K562 (cell line): ENCODE measurements around the gene GMPR. TPM values are rescaled to one million over a fixed set of nuclear protein-coding genes. Genes with fewer than 3 reads are reported as not detected.

Source experiments
- CEBPG ChIP-seq, 3 experiments: fragments of 200-800 bp in 1 of 3; sonication (Bioruptor generic) in 1 of 3; sonication (generic) in 1 of 3; formaldehyde crosslinking in 1 of 3; IDR thresholded peaks in 2 of 3; conservative IDR thresholded peaks in 1 of 3; 2 replicates each; pipeline versions ENCODE4 v1.6.1 to v1.8.0; 2016 to 2022; ENCODE audit warnings: missing compliant biosample characterization in 2 of 3, missing genetic modification characterization in 2 of 3, mild to moderate bottlenecking in 1 of 3, missing genetic modification reagents in 1 of 3
- GATAD2A ChIP-seq: fragments of 450-650 bp; IDR thresholded peaks from 2 replicates; pipeline ENCODE4 v1.6.1; 2017
- LEF1 ChIP-seq: fragments of 450-650 bp; IDR thresholded peaks from 2 replicates; pipeline ENCODE4 v1.6.1; 2016; ENCODE audit warnings: mild to moderate bottlenecking
- MECOM ChIP-seq: fragments of 250-450 bp; sonication (Bioruptor Pico); IDR thresholded peaks from 2 replicates; pipeline ENCODE4 v1.8.0; 2022; ENCODE audit warnings: inconsistent platforms
- RB1 ChIP-seq: fragments of 450-650 bp; IDR thresholded peaks from 2 replicates; pipeline ENCODE4 v1.6.1; 2017; ENCODE audit warnings: low read depth, mild to moderate bottlenecking
- RFX5 ChIP-seq: IDR thresholded peaks from 2 replicates; pipeline ENCODE4 v1.6.1; 2011; ENCODE audit warnings: low read depth, mild to moderate bottlenecking, improper control_type of control experiment, low read length
- SIRT6 ChIP-seq: IDR thresholded peaks from one replicate; pipeline ENCODE4 v1.6.1; 2012; ENCODE audit warnings: low read depth, mild to moderate bottlenecking, control low read depth, inconsistent platforms, low read length, moderate library complexity
- SUPT5H ChIP-seq: fragments of 450-650 bp; IDR thresholded peaks from 2 replicates; pipeline ENCODE4 v1.6.1; 2016
- TFAM ChIP-seq: fragments of 250-450 bp; sonication (Bioruptor Pico); conservative IDR thresholded peaks from 2 replicates; pipeline ENCODE4 v1.5.0; 2021; ENCODE audit warnings: mild to moderate bottlenecking, moderate library complexity
- ZNF3 ChIP-seq: fragments of 250-450 bp; sonication (Bioruptor Pico); IDR thresholded peaks from 2 replicates; pipeline ENCODE4 v1.5.0; 2021; ENCODE audit warnings: mild to moderate bottlenecking, moderate library complexity
- polyA plus RNA-seq, 8 experiments: library from polyadenylated mRNA; depleted of rRNA in 4 of 8; stranded (reverse) in 5 of 8; unstranded in 3 of 8; fragments of >200 nt; fragmentation: Nextera tagmentation in 2 of 8; fragmentation: Illumina TruSeq in 1 of 8; extraction: Ambion mirVana in 2 of 8; extraction: Trizol in 1 of 8; gene quantifications; 2 replicates each; pipeline versions ENCODE4 v1.2.1 to v1.2.3, GENCODE V29; 2011 to 2014; ENCODE audit warnings: inconsistent platforms in 1 of 8, missing spikeins in 1 of 8
- total RNA-seq, 7 experiments: library from RNA; depleted of rRNA in 6 of 7; stranded (reverse); fragments of >200 nt in 6 of 7; fragmentation: Illumina TruSeq in 2 of 7; extraction: Trizol in 2 of 7; gene quantifications; 2 replicates each; pipeline versions ENCODE4 v1.2.1 to v1.2.3, GENCODE V29; 2011 to 2021; ENCODE audit warnings: low replicate concordance in 1 of 7
- TF ChIP-seq, protein P1 (sequence below): sonication (generic); formaldehyde crosslinking; IDR thresholded peaks from 2 replicates; pipeline ENCODE4 v1.8.0; 2022; ENCODE audit warnings: mild to moderate bottlenecking, missing genetic modification reagents
- TF ChIP-seq, protein P2 (sequence below): fragments of 250-450 bp; sonication (Bioruptor Pico); IDR thresholded peaks from 2 replicates; pipeline ENCODE4 v1.4.0; 2020; ENCODE audit warnings: mild to moderate bottlenecking, moderate library complexity
- TF ChIP-seq, protein P3 (sequence below): fragments of 450-650 bp; IDR thresholded peaks from 2 replicates; pipeline ENCODE4 v1.6.1; 2016; ENCODE audit warnings: missing biosample characterization, missing genetic modification characterization
- TF ChIP-seq, protein P4 (sequence below): fragments of 450-650 bp; IDR thresholded peaks from 2 replicates; pipeline ENCODE4 v1.6.1; 2017; ENCODE audit warnings: antibody characterized with exemption, mild to moderate bottlenecking
- TF ChIP-seq, protein P5 (sequence below): sonication (generic); formaldehyde crosslinking; IDR thresholded peaks from 2 replicates; pipeline ENCODE4 v1.8.0; 2022; ENCODE audit warnings: mild to moderate bottlenecking, low read depth, missing genetic modification reagents

Gene GMPR
- total and polyA plus RNA-seq, 9 of the 15 experiments (the other 6 are each of a cell fraction or from before 2014, with no cell fraction given), result 34.6 to 83.7 (median 49.8) TPM

DNA sequence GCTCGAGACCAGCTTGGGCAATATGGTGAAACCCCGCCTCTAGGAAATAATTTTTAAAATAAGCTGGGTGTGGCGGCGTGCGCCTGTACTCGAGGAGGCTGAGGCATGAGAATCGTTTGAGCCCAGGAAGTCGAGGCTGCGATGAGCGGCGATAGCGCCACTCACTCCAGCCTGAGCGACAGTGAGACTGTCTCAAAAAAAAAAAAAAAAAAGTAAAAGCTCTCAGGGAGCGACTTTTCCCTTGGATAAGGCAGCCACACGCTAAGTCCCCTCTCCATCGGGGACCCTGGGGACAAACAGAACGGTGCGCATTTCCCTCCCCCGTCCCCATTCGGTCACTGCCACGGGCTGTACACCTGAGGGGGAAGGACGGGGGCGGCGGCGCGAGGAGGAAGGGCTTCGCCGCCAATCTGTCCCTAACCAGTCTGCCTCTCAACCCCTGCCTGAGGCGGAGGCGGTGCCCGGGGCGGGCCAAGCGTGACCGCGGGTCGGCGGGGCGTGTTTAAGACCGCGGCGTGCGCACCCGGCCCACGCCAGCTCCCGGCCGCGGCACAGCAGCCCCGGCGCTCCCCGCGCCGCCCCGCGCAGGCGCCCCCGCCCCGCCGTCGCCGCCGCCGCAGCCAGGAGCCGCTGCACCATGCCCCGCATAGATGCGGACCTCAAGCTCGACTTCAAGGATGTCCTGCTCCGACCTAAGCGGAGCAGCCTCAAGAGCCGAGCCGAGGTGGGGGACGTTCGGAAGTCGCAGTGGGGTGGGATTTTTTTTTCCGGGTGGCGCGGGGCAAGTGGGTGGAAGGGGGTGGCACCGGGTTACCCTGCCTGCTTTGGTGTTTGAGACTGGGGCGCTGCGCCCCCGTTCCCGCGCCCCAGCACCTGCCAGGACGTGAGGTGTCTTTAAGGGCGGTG lies at the start of gene GMPR (continued):
- TF ChIP-seq TFAM (CRISPR knock-in tag) (no peak), SIRT6 (no peak), GATAD2A (peak; percentile 92), RFX5 (no peak), LEF1 (no peak), ZNF3 (CRISPR knock-in tag) (no peak), RB1 (peak; percentile 75; the same call in 1 of the 2 replicates), MECOM (CRISPR knock-in tag) (no peak), CEBPG (CRISPR knock-in tag; IDR thresholded peaks at IDR 0.05) (no peak), CEBPG (tag; conservative IDR thresholded peaks at IDR 0.05 in 1 of 2, IDR thresholded peaks at IDR 0.05 in 1 of 2) (0 out of 4 replicates have a peak, but pooled peaks of 1 of the 2 experiments have one; percentile 6), SUPT5H (peak; percentile 70)
- TF ChIP-seq, protein P1, sequence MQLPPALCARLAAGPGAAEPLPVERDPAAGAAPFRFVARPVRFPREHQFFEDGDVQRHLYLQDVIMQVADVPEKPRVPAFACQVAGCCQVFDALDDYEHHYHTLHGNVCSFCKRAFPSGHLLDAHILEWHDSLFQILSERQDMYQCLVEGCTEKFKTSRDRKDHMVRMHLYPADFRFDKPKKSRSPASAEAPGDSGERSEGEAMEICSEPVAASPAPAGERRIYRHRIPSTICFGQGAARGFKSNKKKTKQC (CRISPR knock-in tag), result no peak
- TF ChIP-seq, protein P2, sequence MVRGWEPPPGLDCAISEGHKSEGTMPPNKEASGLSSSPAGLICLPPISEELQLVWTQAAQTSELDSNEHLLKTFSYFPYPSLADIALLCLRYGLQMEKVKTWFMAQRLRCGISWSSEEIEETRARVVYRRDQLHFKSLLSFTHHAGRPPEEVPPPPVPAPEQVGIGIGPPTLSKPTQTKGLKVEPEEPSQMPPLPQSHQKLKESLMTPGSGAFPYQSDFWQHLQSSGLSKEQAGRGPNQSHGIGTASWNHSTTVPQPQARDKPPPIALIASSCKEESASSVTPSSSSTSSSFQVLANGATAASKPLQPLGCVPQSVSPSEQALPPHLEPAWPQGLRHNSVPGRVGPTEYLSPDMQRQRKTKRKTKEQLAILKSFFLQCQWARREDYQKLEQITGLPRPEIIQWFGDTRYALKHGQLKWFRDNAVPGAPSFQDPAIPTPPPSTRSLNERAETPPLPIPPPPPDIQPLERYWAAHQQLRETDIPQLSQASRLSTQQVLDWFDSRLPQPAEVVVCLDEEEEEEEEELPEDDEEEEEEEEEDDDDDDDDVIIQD (CRISPR knock-in tag), result no peak
- TF ChIP-seq, protein P3, sequence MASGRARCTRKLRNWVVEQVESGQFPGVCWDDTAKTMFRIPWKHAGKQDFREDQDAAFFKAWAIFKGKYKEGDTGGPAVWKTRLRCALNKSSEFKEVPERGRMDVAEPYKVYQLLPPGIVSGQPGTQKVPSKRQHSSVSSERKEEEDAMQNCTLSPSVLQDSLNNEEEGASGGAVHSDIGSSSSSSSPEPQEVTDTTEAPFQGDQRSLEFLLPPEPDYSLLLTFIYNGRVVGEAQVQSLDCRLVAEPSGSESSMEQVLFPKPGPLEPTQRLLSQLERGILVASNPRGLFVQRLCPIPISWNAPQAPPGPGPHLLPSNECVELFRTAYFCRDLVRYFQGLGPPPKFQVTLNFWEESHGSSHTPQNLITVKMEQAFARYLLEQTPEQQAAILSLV (tag), result no peak
- TF ChIP-seq, protein P4, sequence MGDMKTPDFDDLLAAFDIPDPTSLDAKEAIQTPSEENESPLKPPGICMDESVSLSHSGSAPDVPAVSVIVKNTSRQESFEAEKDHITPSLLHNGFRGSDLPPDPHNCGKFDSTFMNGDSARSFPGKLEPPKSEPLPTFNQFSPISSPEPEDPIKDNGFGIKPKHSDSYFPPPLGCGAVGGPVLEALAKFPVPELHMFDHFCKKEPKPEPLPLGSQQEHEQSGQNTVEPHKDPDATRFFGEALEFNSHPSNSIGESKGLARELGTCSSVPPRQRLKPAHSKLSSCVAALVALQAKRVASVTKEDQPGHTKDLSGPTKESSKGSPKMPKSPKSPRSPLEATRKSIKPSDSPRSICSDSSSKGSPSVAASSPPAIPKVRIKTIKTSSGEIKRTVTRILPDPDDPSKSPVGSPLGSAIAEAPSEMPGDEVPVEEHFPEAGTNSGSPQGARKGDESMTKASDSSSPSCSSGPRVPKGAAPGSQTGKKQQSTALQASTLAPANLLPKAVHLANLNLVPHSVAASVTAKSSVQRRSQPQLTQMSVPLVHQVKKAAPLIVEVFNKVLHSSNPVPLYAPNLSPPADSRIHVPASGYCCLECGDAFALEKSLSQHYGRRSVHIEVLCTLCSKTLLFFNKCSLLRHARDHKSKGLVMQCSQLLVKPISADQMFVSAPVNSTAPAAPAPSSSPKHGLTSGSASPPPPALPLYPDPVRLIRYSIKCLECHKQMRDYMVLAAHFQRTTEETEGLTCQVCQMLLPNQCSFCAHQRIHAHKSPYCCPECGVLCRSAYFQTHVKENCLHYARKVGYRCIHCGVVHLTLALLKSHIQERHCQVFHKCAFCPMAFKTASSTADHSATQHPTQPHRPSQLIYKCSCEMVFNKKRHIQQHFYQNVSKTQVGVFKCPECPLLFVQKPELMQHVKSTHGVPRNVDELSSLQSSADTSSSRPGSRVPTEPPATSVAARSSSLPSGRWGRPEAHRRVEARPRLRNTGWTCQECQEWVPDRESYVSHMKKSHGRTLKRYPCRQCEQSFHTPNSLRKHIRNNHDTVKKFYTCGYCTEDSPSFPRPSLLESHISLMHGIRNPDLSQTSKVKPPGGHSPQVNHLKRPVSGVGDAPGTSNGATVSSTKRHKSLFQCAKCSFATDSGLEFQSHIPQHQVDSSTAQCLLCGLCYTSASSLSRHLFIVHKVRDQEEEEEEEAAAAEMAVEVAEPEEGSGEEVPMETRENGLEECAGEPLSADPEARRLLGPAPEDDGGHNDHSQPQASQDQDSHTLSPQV, result peak; percentile 49; the same call in 1 of the 2 replicates
- TF ChIP-seq, protein P5, sequence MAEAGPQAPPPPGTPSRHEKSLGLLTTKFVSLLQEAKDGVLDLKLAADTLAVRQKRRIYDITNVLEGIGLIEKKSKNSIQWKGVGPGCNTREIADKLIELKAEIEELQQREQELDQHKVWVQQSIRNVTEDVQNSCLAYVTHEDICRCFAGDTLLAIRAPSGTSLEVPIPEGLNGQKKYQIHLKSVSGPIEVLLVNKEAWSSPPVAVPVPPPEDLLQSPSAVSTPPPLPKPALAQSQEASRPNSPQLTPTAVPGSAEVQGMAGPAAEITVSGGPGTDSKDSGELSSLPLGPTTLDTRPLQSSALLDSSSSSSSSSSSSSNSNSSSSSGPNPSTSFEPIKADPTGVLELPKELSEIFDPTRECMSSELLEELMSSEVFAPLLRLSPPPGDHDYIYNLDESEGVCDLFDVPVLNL (CRISPR knock-in tag), result no peak
